Measurements from ENCODE around the gene C1orf198. TPM values are rescaled to one million over a fixed set of nuclear protein-coding genes. Genes with fewer than 3 reads are reported as not detected.

C1orf198 gene
- total RNA-seq, 6 experiments from 2014 or later: 72.4 to 118 (median 88.4) TPM

GRCh38 chr1:230905733-230906132 is 37.4 kb upstream of the C1orf198 start:
- Mint-ChIP-seq H3K27ac (no peak overlapping the region), H3K36me3 (ENCODE audit: low read depth) (peaks cover 5% of the 10 kb centered on the region; the same call in 1 of the 2 replicates), H3K4me1 (ENCODE audit: low read depth) (no peaks in the 10 kb centered on the region; the same call in 1 of the 2 replicates), H3K9me3 (no peaks in the 10 kb centered on the region), H3K4me3 (no peak overlapping the region), H3K27me3 (ENCODE audit: insufficient read depth) (no peaks in the 10 kb centered on the region)
- no peak for TF ChIP-seq CTCF (IDR thresholded peaks at IDR 0.05)
- no peak for DNase-seq

- Mint-ChIP-seq H3K27me3 (ENCODE audit: insufficient read depth) (peaks cover 2% of the 10 kb centered on the region; the same call in 1 of the 2 replicates), H3K36me3 (ENCODE audit: low read depth) (no peaks in the 10 kb centered on the region), H3K27ac (no peak overlapping the region), H3K9me3 (no peaks in the 10 kb centered on the region), H3K4me1 (ENCODE audit: low read depth) (peaks cover 10% of the 10 kb centered on the region; the same call in 1 of the 2 replicates), H3K4me3 (no peak overlapping the region)
- no peak for TF ChIP-seq CTCF (IDR thresholded peaks at IDR 0.05)
- no peak for DNase-seq
Measured at GRCh38 chr1:230902349-230902923, 34.1 kb upstream of the C1orf198 start.

- Mint-ChIP-seq H3K27ac (no peak overlapping the region), H3K9me3 (no peaks in the 10 kb centered on the region), H3K4me1 (ENCODE audit: low read depth) (peaks cover 10% of the 10 kb centered on the region; the same call in 1 of the 2 replicates), H3K36me3 (ENCODE audit: low read depth) (no peaks in the 10 kb centered on the region), H3K4me3 (no peak overlapping the region), H3K27me3 (ENCODE audit: insufficient read depth) (peaks cover 2% of the 10 kb centered on the region; the same call in 1 of the 2 replicates)
- no peak for DNase-seq
- no peak for TF ChIP-seq CTCF (IDR thresholded peaks at IDR 0.05)
Measured at GRCh38 chr1:230901671-230902070, 33.4 kb upstream of the C1orf198 start.

GRCh38 chr1:230900984-230901383 is 32.7 kb upstream of the C1orf198 start:
- H3K27ac Mint-ChIP-seq: no peak overlapping the region
- no peaks in the 10 kb centered on the region for H3K36me3 Mint-ChIP-seq (ENCODE audit: low read depth)
- peaks cover 10% of the 10 kb centered on the region; the same call in 1 of the 2 replicates for H3K4me1 Mint-ChIP-seq (ENCODE audit: low read depth)
- no peak for DNase-seq
- no peak for TF ChIP-seq CTCF (IDR thresholded peaks at IDR 0.05)
- peaks cover 2% of the 10 kb centered on the region; the same call in 1 of the 2 replicates for H3K27me3 Mint-ChIP-seq (ENCODE audit: insufficient read depth)
- H3K4me3 Mint-ChIP-seq: no peak overlapping the region
- no peaks in the 10 kb centered on the region for H3K9me3 Mint-ChIP-seq

GRCh38 chr1:230899841-230900251 is 31.5 kb upstream of the C1orf198 start:
- Mint-ChIP-seq H3K27me3 (ENCODE audit: insufficient read depth) (peaks cover 4% of the 10 kb centered on the region; the same call in 1 of the 2 replicates), H3K4me1 (ENCODE audit: low read depth) (peaks cover 10% of the 10 kb centered on the region; the same call in 1 of the 2 replicates), H3K9me3 (no peaks in the 10 kb centered on the region), H3K36me3 (ENCODE audit: low read depth) (no peaks in the 10 kb centered on the region), H3K27ac (peak overlapping the region; percentile 51; the same call in 1 of the 2 replicates), H3K4me3 (no peak overlapping the region)
- no peak for DNase-seq
- no peak for TF ChIP-seq CTCF (IDR thresholded peaks at IDR 0.05)
